ENCODE measurements around the gene AP4M1.

GRCh38 chr7:100093054-100093453, 8.4 kb upstream of the AP4M1 start:
- no peak for TF ChIP-seq CTCF (conservative IDR thresholded peaks at IDR 0.05; ENCODE audit: low read length)
- TF ChIP-seq EZH2phosphoT487 (IDR thresholded peaks at IDR 0.05; ENCODE audit: borderline replicate concordance) = no peak

All from Loucy (cell line).